ENCODE data around the gene NWD2. TPM values are rescaled to one million over a fixed set of nuclear protein-coding genes. Genes with fewer than 3 reads are reported as not detected.

NWD2 gene
- total and polyA plus RNA-seq, 4 donors = 0.17 TPM; not detected in 3

DNA sequence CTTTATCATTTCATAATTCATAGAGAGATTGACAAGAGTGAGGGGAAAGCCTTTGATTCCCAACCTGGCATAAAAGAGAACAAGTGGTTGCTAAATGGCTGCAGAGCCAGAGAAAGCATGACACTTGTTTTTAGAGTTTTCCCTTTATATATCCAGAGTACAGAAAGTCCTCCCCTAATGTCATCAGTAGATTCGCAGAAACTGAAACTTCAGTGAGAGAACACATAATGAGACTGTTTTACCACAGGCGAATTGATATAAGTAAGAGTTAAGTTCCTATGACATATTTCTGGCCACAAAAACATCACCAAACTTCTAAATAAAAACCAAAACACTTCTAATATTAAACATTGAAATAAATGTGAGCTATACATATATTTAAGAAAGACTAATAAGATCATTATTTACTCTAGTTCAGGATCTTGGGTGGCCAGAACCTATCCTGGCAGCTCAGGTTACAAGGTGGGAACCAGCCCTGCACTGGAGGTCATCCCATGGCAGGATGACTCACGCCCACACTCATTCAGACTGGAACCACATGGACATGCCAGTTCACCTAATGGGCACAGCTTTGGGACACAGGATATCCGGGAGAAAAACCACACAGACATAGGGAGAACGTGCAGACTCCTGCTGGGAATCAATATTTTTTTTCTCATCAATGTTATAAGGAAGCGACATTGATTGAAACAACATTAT lies 35.5 kb downstream of the NWD2 start:
- Histone ChIP-seq H3K27me3 (ENCODE audit: control insufficient read depth in 3 of 3, insufficient read depth in 3 of 3, low read length in 2 of 3) (no peaks in the 10 kb centered on the region), H3K4me3 (no peak overlapping the region), H3K9me3 (ENCODE audit: control insufficient read depth in 4 of 4, insufficient read depth in 3 of 4, low read length in 3 of 4) (no peaks in the 10 kb centered on the region), H3K4me1 (ENCODE audit: control insufficient read depth in 5 of 5, insufficient read depth in 5 of 5, low read length in 5 of 5) (no peaks in the 10 kb centered on the region), H3K36me3 (ENCODE audit: control insufficient read depth in 4 of 4, insufficient read depth in 4 of 4, low read length in 4 of 4) (no peaks in the 10 kb centered on the region), H3K27ac (ENCODE audit: low read depth in 1 of 2, low read length in 1 of 2) (no peak overlapping the region), H3K9ac (ENCODE audit: insufficient read depth in 1 of 2, low read length in 2 of 2) (no peak overlapping the region)
- DNase-seq = no peak
- WGBS, 2 donors = 79 to 83% methylated on average over 6 of the region's 6 CpGs
- TF ChIP-seq, protein P1, sequence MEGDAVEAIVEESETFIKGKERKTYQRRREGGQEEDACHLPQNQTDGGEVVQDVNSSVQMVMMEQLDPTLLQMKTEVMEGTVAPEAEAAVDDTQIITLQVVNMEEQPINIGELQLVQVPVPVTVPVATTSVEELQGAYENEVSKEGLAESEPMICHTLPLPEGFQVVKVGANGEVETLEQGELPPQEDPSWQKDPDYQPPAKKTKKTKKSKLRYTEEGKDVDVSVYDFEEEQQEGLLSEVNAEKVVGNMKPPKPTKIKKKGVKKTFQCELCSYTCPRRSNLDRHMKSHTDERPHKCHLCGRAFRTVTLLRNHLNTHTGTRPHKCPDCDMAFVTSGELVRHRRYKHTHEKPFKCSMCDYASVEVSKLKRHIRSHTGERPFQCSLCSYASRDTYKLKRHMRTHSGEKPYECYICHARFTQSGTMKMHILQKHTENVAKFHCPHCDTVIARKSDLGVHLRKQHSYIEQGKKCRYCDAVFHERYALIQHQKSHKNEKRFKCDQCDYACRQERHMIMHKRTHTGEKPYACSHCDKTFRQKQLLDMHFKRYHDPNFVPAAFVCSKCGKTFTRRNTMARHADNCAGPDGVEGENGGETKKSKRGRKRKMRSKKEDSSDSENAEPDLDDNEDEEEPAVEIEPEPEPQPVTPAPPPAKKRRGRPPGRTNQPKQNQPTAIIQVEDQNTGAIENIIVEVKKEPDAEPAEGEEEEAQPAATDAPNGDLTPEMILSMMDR (IDR thresholded peaks at IDR 0.05; ENCODE audit: control extremely low read depth, extremely low read depth) = no peak
- no peak for ATAC-seq (ENCODE audit: insufficient read depth, low FRiP score)

DNA sequence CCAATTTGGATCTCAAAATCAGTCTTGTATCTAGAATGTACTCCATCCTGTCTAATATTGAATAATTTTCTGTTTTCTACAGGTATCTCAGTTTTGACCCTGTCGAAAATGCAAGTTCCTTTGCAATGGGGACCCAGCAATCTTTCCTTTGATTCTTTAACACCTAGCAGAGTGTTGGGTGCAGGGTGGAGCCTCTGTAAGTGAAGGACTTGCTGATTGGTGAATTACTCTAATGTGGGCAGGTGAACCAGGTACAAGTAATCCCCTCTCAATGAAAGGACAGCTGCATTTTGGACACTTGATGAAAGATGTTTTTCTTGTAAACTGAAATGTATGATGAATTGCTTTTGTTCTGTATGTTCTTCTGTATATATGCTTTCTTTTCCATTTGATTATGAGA lies 54.9 kb downstream of the NWD2 start:
- 76 to 86% methylated on average over 1 of the region's 1 CpG for WGBS, 2 donors

DNA sequence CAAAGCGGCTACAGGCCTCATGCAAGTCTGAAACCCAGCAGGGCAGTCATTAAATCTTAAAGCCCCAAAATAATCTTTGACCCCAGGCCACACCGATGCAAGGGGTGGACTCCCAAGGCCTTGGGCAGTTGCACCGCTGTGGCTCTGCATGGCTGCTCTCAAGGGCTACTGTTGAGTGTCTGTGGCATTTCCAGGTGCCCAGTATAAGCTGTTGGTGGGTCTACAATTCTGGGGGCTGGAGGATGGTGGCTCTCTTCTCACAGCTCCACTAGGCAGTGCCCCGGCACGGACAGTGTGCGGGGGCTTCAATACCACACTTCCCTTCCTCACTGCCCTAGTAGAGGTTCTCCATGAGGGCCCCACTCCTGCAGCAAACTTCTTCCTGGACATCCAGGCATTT lies 60.1 kb downstream of the NWD2 start:
- Histone ChIP-seq H3K36me3 (ENCODE audit: control insufficient read depth in 4 of 4, insufficient read depth in 4 of 4, low read length in 4 of 4) (no peaks in the 10 kb centered on the region), H3K4me3 (no peak overlapping the region), H3K27ac (ENCODE audit: low read depth in 1 of 2, low read length in 1 of 2) (no peak overlapping the region), H3K9ac (ENCODE audit: insufficient read depth in 1 of 2, low read length in 2 of 2) (no peak overlapping the region), H3K4me1 (ENCODE audit: control insufficient read depth in 5 of 5, insufficient read depth in 5 of 5, low read length in 5 of 5) (no peaks in the 10 kb centered on the region), H3K27me3 (ENCODE audit: control insufficient read depth in 3 of 3, insufficient read depth in 3 of 3, low read length in 2 of 3) (no peaks in the 10 kb centered on the region), H3K9me3 (ENCODE audit: control insufficient read depth in 4 of 4, insufficient read depth in 3 of 4, low read length in 3 of 4) (peaks cover 0 to 20% (median 5%) of the 10 kb centered on the region in 4 donors)
- ATAC-seq (ENCODE audit: insufficient read depth, low FRiP score) (no peak), DNase-seq (no peak)
- TF ChIP-seq, protein P1 (IDR thresholded peaks at IDR 0.05; ENCODE audit: control extremely low read depth, extremely low read depth) = no peak
- 85 to 86% methylated on average over 6 of the region's 6 CpGs for WGBS, 2 donors

More for the DNA sequence above, 54.9 kb downstream of the NWD2 start:
- H3K9me3 ChIP-seq (ENCODE audit: control insufficient read depth in 4 of 4, insufficient read depth in 3 of 4, low read length in 3 of 4) = no peaks in the 10 kb centered on the region
- H3K9ac ChIP-seq (ENCODE audit: insufficient read depth in 1 of 2, low read length in 2 of 2) = no peak overlapping the region
- ATAC-seq (ENCODE audit: insufficient read depth, low FRiP score) = no peak
- no peak overlapping the region for H3K4me3 ChIP-seq
- TF ChIP-seq, protein P1 (IDR thresholded peaks at IDR 0.05; ENCODE audit: control extremely low read depth, extremely low read depth) = no peak
- no peak for DNase-seq
- H3K27ac ChIP-seq (ENCODE audit: low read depth in 1 of 2, low read length in 1 of 2) = no peak overlapping the region
- no peaks in the 10 kb centered on the region for H3K4me1 ChIP-seq (ENCODE audit: control insufficient read depth in 5 of 5, insufficient read depth in 5 of 5, low read length in 5 of 5)
- no peaks in the 10 kb centered on the region for H3K36me3 ChIP-seq (ENCODE audit: control insufficient read depth in 4 of 4, insufficient read depth in 4 of 4, low read length in 4 of 4)
- no peaks in the 10 kb centered on the region for H3K27me3 ChIP-seq (ENCODE audit: control insufficient read depth in 3 of 3, insufficient read depth in 3 of 3, low read length in 2 of 3)

DNA sequence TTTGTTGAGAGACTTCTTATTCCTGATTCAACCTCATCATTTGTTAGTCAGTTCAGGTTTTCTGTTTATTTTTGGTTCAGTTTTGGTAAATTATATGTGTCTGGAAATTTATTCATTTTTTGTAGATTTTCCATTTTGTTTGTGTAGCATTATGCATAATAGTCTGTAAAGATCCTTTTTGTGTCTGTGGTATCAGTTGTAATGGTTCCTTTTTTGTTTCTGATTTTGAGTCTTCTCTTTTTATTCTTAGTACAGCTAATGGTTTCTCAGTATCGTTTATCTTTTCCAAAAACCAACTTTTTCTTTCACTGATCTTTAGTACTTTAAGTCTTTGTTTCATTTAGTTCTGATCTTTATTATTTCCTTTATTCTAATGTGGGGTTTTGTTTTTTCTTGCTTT lies 61.4 kb downstream of the NWD2 start:
- H3K27me3 ChIP-seq (ENCODE audit: control insufficient read depth in 3 of 3, insufficient read depth in 3 of 3, low read length in 2 of 3) = no peaks in the 10 kb centered on the region

More for the DNA sequence above, 61.4 kb downstream of the NWD2 start:
- Histone ChIP-seq H3K9me3 (ENCODE audit: control insufficient read depth in 4 of 4, insufficient read depth in 3 of 4, low read length in 3 of 4) (peaks cover 0 to 21% (median 6%) of the 10 kb centered on the region in 4 donors), H3K9ac (ENCODE audit: insufficient read depth in 1 of 2, low read length in 2 of 2) (no peak overlapping the region), H3K27ac (ENCODE audit: low read depth in 1 of 2, low read length in 1 of 2) (no peak overlapping the region), H3K4me3 (no peak overlapping the region), H3K36me3 (ENCODE audit: control insufficient read depth in 4 of 4, insufficient read depth in 4 of 4, low read length in 4 of 4) (no peaks in the 10 kb centered on the region), H3K4me1 (ENCODE audit: control insufficient read depth in 5 of 5, insufficient read depth in 5 of 5, low read length in 5 of 5) (no peaks in the 10 kb centered on the region)
- no peak for DNase-seq
- TF ChIP-seq, protein P1 (IDR thresholded peaks at IDR 0.05; ENCODE audit: control extremely low read depth, extremely low read depth) = no peak
- WGBS, 2 donors = 83 to 85% methylated on average over 1 of the region's 1 CpG
- no peak for ATAC-seq (ENCODE audit: insufficient read depth, low FRiP score)
